Endothelial cell of umbilical vein (primary cell): ENCODE data around the gene PPFIBP2. TPM values are rescaled to one million over a fixed set of nuclear protein-coding genes. Genes with fewer than 3 reads are reported as not detected.

ENCODE experiments used
- BruUV-seq: library from RNA; stranded (reverse); fragments of 400-500 nt; replicated peaks from 2 replicates; lab custom pipeline; 2021; lab: Mats Ljungman, UMichigan
- CTCF ChIA-PET: fragments of 300-600, 350-600 bp; sonication (Branson Sonifier 250); formaldehyde crosslinking; loops from one replicate; lab custom pipeline; 2021; ENCODE audit warnings: antibody characterized with exemption, inconsistent platforms; lab: Charles Lee
- POLR2A ChIA-PET: fragments of 300-600, 350-600 bp; sonication (Branson Sonifier 250); formaldehyde crosslinking; loops from one replicate; lab custom pipeline; 2021; ENCODE audit warnings: antibody characterized with exemption, inconsistent platforms; lab: Charles Lee
- DNase-seq: peaks from one replicate; pipeline ENCODE4 v3.0.0-alpha.2; 2011; ENCODE audit warnings: low read depth, low spot score
- FAIRE-seq: peaks from 2 replicates; lab custom pipeline; 2011; peaks lifted over from hg19 to GRCh38; lab: Jason Lieb, UNC
- H2AFZ ChIP-seq: 2 replicates; pipeline ENCODE4 v1.6.0; 2012; ENCODE audit warnings: low read depth, low read length, control low read depth, inconsistent platforms
- H3K27ac ChIP-seq: 2 replicates; pipeline ENCODE4 v1.5.1; 2011; ENCODE audit warnings: low read depth, mild to moderate bottlenecking, control low read depth, low read length, moderate library complexity; ENCODE audit not compliant: insufficient read depth
- H3K27me3 ChIP-seq, 2 experiments: 2 replicates each; pipeline versions ENCODE4 v1.6.0 to v1.6.1; 2011; ENCODE audit warnings: low read length in 2 of 2, mixed read lengths in 1 of 2; ENCODE audit not compliant: control insufficient read depth in 2 of 2, insufficient read depth in 2 of 2
- H3K36me3 ChIP-seq, 2 experiments: 2 replicates in 1 of 2; 3 replicates in 1 of 2; pipeline ENCODE4 v1.5.1; 2011; ENCODE audit warnings: low read length in 2 of 2, mild to moderate bottlenecking in 1 of 2, moderate library complexity in 1 of 2; ENCODE audit not compliant: control insufficient read depth in 2 of 2, insufficient read depth in 2 of 2; ENCODE audit errors: extremely low read depth in 1 of 2
- H3K4me1 ChIP-seq: 3 replicates; pipeline ENCODE4 v1.5.1; 2011; ENCODE audit warnings: mild to moderate bottlenecking, low read length; ENCODE audit not compliant: control insufficient read depth, insufficient read depth; ENCODE audit errors: extremely low read depth
- H3K4me2 ChIP-seq: 2 replicates; pipeline ENCODE4 v1.6.1; 2011; ENCODE audit warnings: low read length, control low read depth, mixed read lengths; ENCODE audit not compliant: insufficient read depth
- H3K4me3 ChIP-seq, 3 experiments: fragments of 200-600 bp in 1 of 3; sonication (generic), shearing (Covaris generic) in 1 of 3; replicated peaks in 1 of 3; 2 replicates each; pipeline ENCODE4 v1.5.1; 2011 to 2016; ENCODE audit warnings: control low read depth in 3 of 3, low read length in 3 of 3, mild to moderate bottlenecking in 2 of 3, inconsistent platforms in 1 of 3, low read depth in 1 of 3, moderate library complexity in 1 of 3; ENCODE audit not compliant: insufficient read depth in 1 of 3
- H3K79me2 ChIP-seq: 2 replicates; pipeline ENCODE4 v1.6.0; 2012; ENCODE audit warnings: low read length, inconsistent platforms; ENCODE audit not compliant: control insufficient read depth, insufficient read depth
- H3K9ac ChIP-seq: replicated peaks from 2 replicates; pipeline ENCODE3; 2011; ENCODE audit warnings: low read length, control low read depth; ENCODE audit not compliant: insufficient read depth; ENCODE audit errors: extremely low read depth
- H3K9me1 ChIP-seq: replicated peaks from 3 replicates; pipeline ENCODE4 v1.6.0; 2011; ENCODE audit warnings: mild to moderate bottlenecking, low read length; ENCODE audit not compliant: control insufficient read depth, insufficient read depth; ENCODE audit errors: extremely low read depth
- H3K9me3 ChIP-seq: replicated peaks from 2 replicates; pipeline ENCODE4 v1.5.1; 2012; ENCODE audit warnings: low read length, inconsistent platforms; ENCODE audit not compliant: control insufficient read depth, insufficient read depth
- H4K20me1 ChIP-seq: replicated peaks from 2 replicates; pipeline ENCODE3; 2011; ENCODE audit warnings: mild to moderate bottlenecking, low read length; ENCODE audit not compliant: control insufficient read depth, insufficient read depth; ENCODE audit errors: extremely low read depth
- EZH2 ChIP-seq: IDR thresholded peaks from 2 replicates; pipeline ENCODE4 v1.6.1; 2012; ENCODE audit warnings: borderline replicate concordance, low read depth, mild to moderate bottlenecking, moderate library complexity, low read length, inconsistent platforms; ENCODE audit not compliant: severe bottlenecking
- FOS ChIP-seq: IDR thresholded peaks from 2 replicates; pipeline ENCODE4 v1.6.1; 2011; ENCODE audit warnings: mild to moderate bottlenecking, low read length, moderate library complexity, borderline replicate concordance; ENCODE audit not compliant: insufficient read depth
- GATA2 ChIP-seq: IDR thresholded peaks from 2 replicates; pipeline ENCODE4 v1.7.0; 2011; ENCODE audit warnings: low read depth, mild to moderate bottlenecking, moderate library complexity, mixed read lengths, low read length; ENCODE audit not compliant: insufficient read length, insufficient read depth
- JUN ChIP-seq: IDR thresholded peaks from 2 replicates; pipeline ENCODE4 v1.6.1; 2011; ENCODE audit warnings: borderline replicate concordance, low read depth; ENCODE audit not compliant: insufficient read length, insufficient read depth
- MYC ChIP-seq: IDR thresholded peaks from one replicate; pipeline ENCODE4 v1.6.1; 2011; ENCODE audit warnings: mild to moderate bottlenecking, low read depth, low read length
- POLR2A ChIP-seq: IDR thresholded peaks from 2 replicates; pipeline ENCODE4 v1.6.1; 2012; ENCODE audit warnings: low read depth, mild to moderate bottlenecking, control low read depth, low read length
- POLR2AphosphoS5 ChIP-seq: IDR thresholded peaks from 2 replicates; pipeline ENCODE4 v1.6.1; 2012; ENCODE audit warnings: low read depth, mild to moderate bottlenecking, control low read depth, low read length, moderate library complexity; ENCODE audit not compliant: insufficient read depth
- dilution Hi-C: fragments of 300-500 bp; cut with MboI; formaldehyde crosslinking; loops from one replicate; pipeline ENCODE4 v1.15.0; 2019; ENCODE audit warnings: low sequenced_read_pairs; ENCODE audit not compliant: extremely low pct_ligation_motif_present
- intact Hi-C: fragments of 100-400 bp; cut with micrococcal nuclease; formaldehyde crosslinking; loops from one replicate; pipeline ENCODE4 v1.10.0; 2022
- polyA plus RNA-seq, 4 experiments: library from polyadenylated mRNA; depleted of rRNA in 3 of 4; stranded (reverse) in 3 of 4; unstranded in 1 of 4; fragments of >200 nt; gene quantifications; 2 replicates each; pipeline versions ENCODE4 v1.2.1 to v1.2.3, GENCODE V29; 2011 to 2012; ENCODE audit warnings: missing spikeins in 1 of 4
- total RNA-seq: library from RNA; stranded (reverse); gene quantifications from 2 replicates; pipeline ENCODE4 v1.2.3, GENCODE V29; 2021
- TF ChIP-seq, protein P1 (sequence below), 2 donors: IDR thresholded peaks; 1 replicate in 1 of 2; 2 replicates in 1 of 2; pipeline ENCODE4 v1.5.1; 2011; ENCODE audit warnings: low read length in 2 of 2, mild to moderate bottlenecking in 2 of 2, moderate library complexity in 2 of 2, control low read depth in 1 of 2, inconsistent platforms in 1 of 2, low read depth in 1 of 2; ENCODE audit not compliant: insufficient read depth in 1 of 2; ENCODE audit errors: extremely low read depth in 1 of 2

Gene PPFIBP2
- total and polyA plus RNA-seq, 2 donors (not counting 3 experiments of a cell fraction or from before 2014, with no cell fraction given), result 1.3 to 4.0 TPM

DNA sequence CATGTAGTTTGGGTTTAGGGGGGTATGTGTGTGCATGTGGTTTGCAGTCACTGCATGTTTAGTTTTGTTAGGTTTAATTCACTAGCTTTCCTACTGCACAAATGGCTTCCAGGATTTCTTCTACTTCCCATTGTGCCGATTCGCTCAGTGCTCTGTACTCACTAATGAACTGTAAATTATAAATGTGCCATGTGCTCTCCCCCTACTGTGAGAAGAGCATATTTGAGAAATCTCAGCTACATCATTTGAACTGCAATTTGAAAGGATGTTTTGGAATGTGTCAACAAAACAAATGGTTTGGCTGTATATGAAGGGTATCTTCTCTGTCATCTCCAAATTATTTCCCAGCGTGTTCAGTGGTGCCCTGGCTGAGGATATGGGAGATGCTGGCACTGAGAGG is 131.4 kb downstream of the PPFIBP2 start:
- Histone ChIP-seq H3K27ac (no peak overlapping the region), H3K9me3 (no peaks in the 10 kb centered on the region), H4K20me1 (no peaks in the 10 kb centered on the region), H3K4me2 (no peak overlapping the region), H3K4me3 (no peak overlapping the region), H2AFZ (no peak overlapping the region), H3K79me2 (no peaks in the 10 kb centered on the region), H3K9me1 (no peaks in the 10 kb centered on the region), H3K36me3 (peaks cover 0 to 3% of the 10 kb centered on the region in 2 experiments), H3K9ac (no peak overlapping the region), H3K27me3 (no peaks in the 10 kb centered on the region), H3K4me1 (no peaks in the 10 kb centered on the region)
- BruUV-seq, result no TSS peak
- intact Hi-C loops (no loop called here), dilution Hi-C loops (no loop called here)
- FAIRE-seq (no peak), DNase-seq (no peak)
- ChIA-PET POLR2A (no interaction called here), CTCF (interaction anchor here (0.6 to 3.9 kb wide), 5 partner anchors 12 to 132 kb away, joined by 3 to 34 read pairs (median 5); partner anchors contain the start of gene PPFIBP2)
- TF ChIP-seq MYC, result no peak
- TF ChIP-seq EZH2, result no peak
- TF ChIP-seq GATA2, result no peak
- TF ChIP-seq POLR2A, result no peak
- TF ChIP-seq FOS, result no peak
- TF ChIP-seq JUN, result no peak
- TF ChIP-seq, protein P1, sequence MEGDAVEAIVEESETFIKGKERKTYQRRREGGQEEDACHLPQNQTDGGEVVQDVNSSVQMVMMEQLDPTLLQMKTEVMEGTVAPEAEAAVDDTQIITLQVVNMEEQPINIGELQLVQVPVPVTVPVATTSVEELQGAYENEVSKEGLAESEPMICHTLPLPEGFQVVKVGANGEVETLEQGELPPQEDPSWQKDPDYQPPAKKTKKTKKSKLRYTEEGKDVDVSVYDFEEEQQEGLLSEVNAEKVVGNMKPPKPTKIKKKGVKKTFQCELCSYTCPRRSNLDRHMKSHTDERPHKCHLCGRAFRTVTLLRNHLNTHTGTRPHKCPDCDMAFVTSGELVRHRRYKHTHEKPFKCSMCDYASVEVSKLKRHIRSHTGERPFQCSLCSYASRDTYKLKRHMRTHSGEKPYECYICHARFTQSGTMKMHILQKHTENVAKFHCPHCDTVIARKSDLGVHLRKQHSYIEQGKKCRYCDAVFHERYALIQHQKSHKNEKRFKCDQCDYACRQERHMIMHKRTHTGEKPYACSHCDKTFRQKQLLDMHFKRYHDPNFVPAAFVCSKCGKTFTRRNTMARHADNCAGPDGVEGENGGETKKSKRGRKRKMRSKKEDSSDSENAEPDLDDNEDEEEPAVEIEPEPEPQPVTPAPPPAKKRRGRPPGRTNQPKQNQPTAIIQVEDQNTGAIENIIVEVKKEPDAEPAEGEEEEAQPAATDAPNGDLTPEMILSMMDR (IDR thresholded peaks at IDR 0.05; ENCODE audit: extremely low read depth in 1 of 2, insufficient read depth in 1 of 2, low read depth in 1 of 2, low read length in 2 of 2), result no peak
- no peak for TF ChIP-seq POLR2AphosphoS5
